HUES48 (cell line): Measurements from ENCODE around the gene SKI.

Experiments used
- H3K27ac ChIP-seq: one replicate; pipeline ENCODE4 v1.7.0; 2013; ENCODE audit warnings: low read depth, low read length, inconsistent platforms
- H3K27me3 ChIP-seq: 2 replicates; pipeline ENCODE4 v1.6.1; 2013; ENCODE audit warnings: mild to moderate bottlenecking, low read length; ENCODE audit not compliant: control insufficient read depth, insufficient read depth
- H3K36me3 ChIP-seq: 2 replicates; pipeline ENCODE4 v1.6.1; 2013; ENCODE audit warnings: low read length; ENCODE audit not compliant: control insufficient read depth, insufficient read depth
- H3K4me1 ChIP-seq: 2 replicates; pipeline ENCODE4 v1.6.1; 2013; ENCODE audit warnings: mild to moderate bottlenecking, low read length; ENCODE audit not compliant: control insufficient read depth, insufficient read depth
- H3K4me3 ChIP-seq: 2 replicates; pipeline ENCODE4 v1.5.1; 2013; ENCODE audit warnings: mild to moderate bottlenecking, low read depth, low read length
- H3K9ac ChIP-seq: 2 replicates; pipeline ENCODE4 v1.6.1; 2013; ENCODE audit warnings: mild to moderate bottlenecking, low read depth, low read length, moderate library complexity
- H3K9me3 ChIP-seq: 2 replicates; pipeline ENCODE4 v1.6.1; 2013; ENCODE audit warnings: low read length; ENCODE audit not compliant: control insufficient read depth, insufficient read depth

Gene SKI

GRCh38 chr1:2334366-2334765 is 106.2 kb downstream of the SKI start:
- Histone ChIP-seq H3K4me1 (no peaks in the 10 kb centered on the region), H3K9me3 (no peaks in the 10 kb centered on the region; the same call in 1 of the 2 replicates), H3K4me3 (no peak overlapping the region), H3K9ac (no peak overlapping the region), H3K36me3 (no peaks in the 10 kb centered on the region), H3K27me3 (no peaks in the 10 kb centered on the region), H3K27ac (no peak overlapping the region)

GRCh38 chr1:2334883-2335534 is 106.9 kb downstream of the SKI start:
- no peak overlapping the region for H3K4me3 ChIP-seq
- no peaks in the 10 kb centered on the region for H3K36me3 ChIP-seq
- H3K9ac ChIP-seq = no peak overlapping the region
- no peaks in the 10 kb centered on the region for H3K27me3 ChIP-seq
- no peak overlapping the region for H3K27ac ChIP-seq
- no peaks in the 10 kb centered on the region for H3K4me1 ChIP-seq
- no peaks in the 10 kb centered on the region; the same call in 1 of the 2 replicates for H3K9me3 ChIP-seq

- no peak overlapping the region for H3K27ac ChIP-seq
- no peak overlapping the region for H3K4me3 ChIP-seq
- no peaks in the 10 kb centered on the region for H3K4me1 ChIP-seq
- H3K36me3 ChIP-seq = no peaks in the 10 kb centered on the region
- no peaks in the 10 kb centered on the region; the same call in 1 of the 2 replicates for H3K9me3 ChIP-seq
- H3K9ac ChIP-seq = no peak overlapping the region
- no peaks in the 10 kb centered on the region for H3K27me3 ChIP-seq
Measured at GRCh38 chr1:2335721-2336455, 107.8 kb downstream of the SKI start.

GRCh38 chr1:2336499-2336898 is 108.4 kb downstream of the SKI start:
- no peaks in the 10 kb centered on the region for H3K36me3 ChIP-seq

GRCh38 chr1:2337081-2337480 is 109.0 kb downstream of the SKI start:
- H3K9ac ChIP-seq = no peak overlapping the region
- H3K27ac ChIP-seq = no peak overlapping the region
- H3K4me1 ChIP-seq = no peaks in the 10 kb centered on the region
- no peaks in the 10 kb centered on the region for H3K9me3 ChIP-seq
- H3K4me3 ChIP-seq = no peak overlapping the region
- no peaks in the 10 kb centered on the region for H3K27me3 ChIP-seq
- no peaks in the 10 kb centered on the region for H3K36me3 ChIP-seq

More at GRCh38 chr1:2336499-2336898, 108.4 kb downstream of the SKI start:
- Histone ChIP-seq H3K4me1 (no peaks in the 10 kb centered on the region), H3K27me3 (no peaks in the 10 kb centered on the region), H3K4me3 (no peak overlapping the region), H3K9ac (no peak overlapping the region), H3K27ac (no peak overlapping the region), H3K9me3 (no peaks in the 10 kb centered on the region; the same call in 1 of the 2 replicates)

- Histone ChIP-seq H3K9ac (no peak overlapping the region), H3K36me3 (no peaks in the 10 kb centered on the region), H3K4me1 (no peaks in the 10 kb centered on the region), H3K9me3 (no peaks in the 10 kb centered on the region), H3K4me3 (no peak overlapping the region), H3K27ac (no peak overlapping the region), H3K27me3 (no peaks in the 10 kb centered on the region)
Measured at GRCh38 chr1:2337501-2337900, 109.4 kb downstream of the SKI start.

- Histone ChIP-seq H3K4me3 (no peak overlapping the region), H3K9me3 (no peaks in the 10 kb centered on the region), H3K27ac (no peak overlapping the region), H3K9ac (no peak overlapping the region), H3K4me1 (no peaks in the 10 kb centered on the region), H3K27me3 (no peaks in the 10 kb centered on the region), H3K36me3 (no peaks in the 10 kb centered on the region)
Measured at GRCh38 chr1:2339206-2340085, 111.3 kb downstream of the SKI start.

- Histone ChIP-seq H3K27ac (no peak overlapping the region), H3K36me3 (no peaks in the 10 kb centered on the region), H3K9ac (no peak overlapping the region), H3K4me1 (no peaks in the 10 kb centered on the region), H3K9me3 (no peaks in the 10 kb centered on the region), H3K4me3 (no peak overlapping the region), H3K27me3 (no peaks in the 10 kb centered on the region)
Measured at GRCh38 chr1:2340086-2340917, 112.2 kb downstream of the SKI start.

GRCh38 chr1:2340918-2341254 is 112.8 kb downstream of the SKI start:
- no peaks in the 10 kb centered on the region for H3K4me1 ChIP-seq
- no peak overlapping the region for H3K9ac ChIP-seq
- H3K36me3 ChIP-seq = no peaks in the 10 kb centered on the region
- H3K27me3 ChIP-seq = no peaks in the 10 kb centered on the region
- no peaks in the 10 kb centered on the region for H3K9me3 ChIP-seq
- no peak overlapping the region for H3K27ac ChIP-seq
- H3K4me3 ChIP-seq = no peak overlapping the region

GRCh38 chr1:2341706-2342383 is 113.7 kb downstream of the SKI start:
- Histone ChIP-seq H3K4me3 (no peak overlapping the region), H3K9ac (no peak overlapping the region), H3K9me3 (no peaks in the 10 kb centered on the region), H3K27ac (no peak overlapping the region), H3K4me1 (no peaks in the 10 kb centered on the region), H3K36me3 (no peaks in the 10 kb centered on the region), H3K27me3 (no peaks in the 10 kb centered on the region)
